Keratinocyte (primary cell): ENCODE data around the gene CAPZB. TPM values are rescaled to one million over a fixed set of nuclear protein-coding genes. Genes with fewer than 3 reads are reported as not detected.

Experiments
- DNase-seq: peaks from one replicate; pipeline ENCODE4 v3.0.0-alpha.2; 2011; ENCODE audit warnings: low read depth, missing footprints, low spot score
- FAIRE-seq: peaks from 2 replicates; lab custom pipeline; 2011; peaks lifted over from hg19 to GRCh38; lab: Jason Lieb, UNC
- H2AFZ ChIP-seq: 2 replicates; pipeline ENCODE4 v1.6.0; 2012; ENCODE audit warnings: low read length, control low read depth, inconsistent platforms; ENCODE audit not compliant: control insufficient read depth
- H3K27ac ChIP-seq: 2 replicates; pipeline ENCODE4 v1.5.1; 2011; ENCODE audit warnings: low read length; ENCODE audit not compliant: control insufficient read depth, insufficient read depth
- H3K27me3 ChIP-seq: 3 replicates; pipeline ENCODE4 v1.6.0; 2011; ENCODE audit warnings: low read length; ENCODE audit not compliant: control insufficient read depth, insufficient read depth; ENCODE audit errors: extremely low read depth
- H3K36me3 ChIP-seq, 2 experiments: 2 replicates in 1 of 2; 3 replicates in 1 of 2; pipeline ENCODE4 v1.5.1; 2011; ENCODE audit warnings: low read length in 2 of 2, mild to moderate bottlenecking in 1 of 2; ENCODE audit not compliant: control insufficient read depth in 2 of 2, insufficient read depth in 2 of 2; ENCODE audit errors: extremely low read depth in 1 of 2
- H3K4me1 ChIP-seq: 3 replicates; pipeline ENCODE4 v1.5.1; 2011; ENCODE audit warnings: low read length; ENCODE audit not compliant: control insufficient read depth, insufficient read depth; ENCODE audit errors: extremely low read depth
- H3K4me2 ChIP-seq: 3 replicates; pipeline ENCODE4 v1.6.0; 2011; ENCODE audit warnings: low read depth, low read length; ENCODE audit not compliant: control insufficient read depth, insufficient read depth; ENCODE audit errors: extremely low read depth
- H3K4me3 ChIP-seq, 3 experiments: fragments of 200-600 bp in 1 of 3; sonication (generic) in 1 of 3; 2 replicates in 2 of 3; 3 replicates in 1 of 3; pipeline ENCODE4 v1.5.1; 2011 to 2016; ENCODE audit warnings: low read length in 3 of 3, mild to moderate bottlenecking in 3 of 3, control low read depth in 2 of 3, inconsistent platforms in 1 of 3, low read depth in 1 of 3, mixed read lengths in 1 of 3, mixed run types in 1 of 3, moderate library complexity in 1 of 3; ENCODE audit not compliant: control insufficient read depth in 2 of 3, insufficient read depth in 2 of 3; ENCODE audit errors: extremely low read depth in 1 of 3
- H3K79me2 ChIP-seq: 2 replicates; pipeline ENCODE4 v1.6.0; 2012; ENCODE audit warnings: low read length; ENCODE audit not compliant: control insufficient read depth, insufficient read depth
- H3K9ac ChIP-seq: 3 replicates; pipeline ENCODE4 v1.6.0; 2011; ENCODE audit warnings: low read length; ENCODE audit not compliant: control insufficient read depth, insufficient read depth; ENCODE audit errors: extremely low read depth
- H3K9me1 ChIP-seq: 3 replicates; pipeline ENCODE4 v1.6.0; 2011; ENCODE audit warnings: low read length; ENCODE audit not compliant: control insufficient read depth, insufficient read depth; ENCODE audit errors: extremely low read depth
- H3K9me3 ChIP-seq: 2 replicates; pipeline ENCODE4 v1.5.1; 2012; ENCODE audit warnings: low read depth, low read length; ENCODE audit not compliant: control insufficient read depth
- H4K20me1 ChIP-seq: 3 replicates; pipeline ENCODE4 v1.6.0; 2011; ENCODE audit warnings: low read length; ENCODE audit not compliant: control insufficient read depth, insufficient read depth; ENCODE audit errors: extremely low read depth
- EZH2 ChIP-seq: IDR thresholded peaks from one replicate; pipeline ENCODE4 v1.6.1; 2012; ENCODE audit warnings: inconsistent platforms, mild to moderate bottlenecking, low read length, moderate library complexity
- dilution Hi-C: fragments of 300-500 bp; cut with MboI; formaldehyde crosslinking; loops from one replicate; pipeline ENCODE4 v1.7.0; 2020; ENCODE audit warnings: low sequenced_read_pairs; ENCODE audit not compliant: extremely low pct_ligation_motif_present
- polyA plus RNA-seq, 5 experiments: library from polyadenylated mRNA; depleted of rRNA in 3 of 5; stranded (reverse) in 3 of 5; stranded (forward) in 1 of 5; unstranded in 1 of 5; fragments of >200 nt; gene quantifications; 1 replicate in 1 of 5; 2 replicates in 3 of 5; 3 replicates in 1 of 5; pipeline versions ENCODE4 v1.2.1 to v1.2.3, GENCODE V29; 2011 to 2012; ENCODE audit warnings: missing spikeins in 2 of 5, low read depth in 1 of 5, low replicate concordance in 1 of 5
- TF ChIP-seq, protein P1 (sequence below), 3 experiments: IDR thresholded peaks in 1 of 3; conservative IDR thresholded peaks in 1 of 3; optimal IDR thresholded peaks in 1 of 3; 2 replicates in 2 of 3; 3 replicates in 1 of 3; pipeline versions ENCODE3 to v1.5.1; 2011; ENCODE audit warnings: low read length in 3 of 3, mild to moderate bottlenecking in 3 of 3, moderate library complexity in 2 of 3, control low read depth in 1 of 3, inconsistent platforms in 1 of 3; ENCODE audit not compliant: insufficient read depth in 2 of 3; ENCODE audit errors: extremely low read depth in 1 of 3

Gene CAPZB
- polyA plus RNA-seq, 1 donor (not counting 4 experiments of a cell fraction or from before 2014, with no cell fraction given): 193 TPM

DNA sequence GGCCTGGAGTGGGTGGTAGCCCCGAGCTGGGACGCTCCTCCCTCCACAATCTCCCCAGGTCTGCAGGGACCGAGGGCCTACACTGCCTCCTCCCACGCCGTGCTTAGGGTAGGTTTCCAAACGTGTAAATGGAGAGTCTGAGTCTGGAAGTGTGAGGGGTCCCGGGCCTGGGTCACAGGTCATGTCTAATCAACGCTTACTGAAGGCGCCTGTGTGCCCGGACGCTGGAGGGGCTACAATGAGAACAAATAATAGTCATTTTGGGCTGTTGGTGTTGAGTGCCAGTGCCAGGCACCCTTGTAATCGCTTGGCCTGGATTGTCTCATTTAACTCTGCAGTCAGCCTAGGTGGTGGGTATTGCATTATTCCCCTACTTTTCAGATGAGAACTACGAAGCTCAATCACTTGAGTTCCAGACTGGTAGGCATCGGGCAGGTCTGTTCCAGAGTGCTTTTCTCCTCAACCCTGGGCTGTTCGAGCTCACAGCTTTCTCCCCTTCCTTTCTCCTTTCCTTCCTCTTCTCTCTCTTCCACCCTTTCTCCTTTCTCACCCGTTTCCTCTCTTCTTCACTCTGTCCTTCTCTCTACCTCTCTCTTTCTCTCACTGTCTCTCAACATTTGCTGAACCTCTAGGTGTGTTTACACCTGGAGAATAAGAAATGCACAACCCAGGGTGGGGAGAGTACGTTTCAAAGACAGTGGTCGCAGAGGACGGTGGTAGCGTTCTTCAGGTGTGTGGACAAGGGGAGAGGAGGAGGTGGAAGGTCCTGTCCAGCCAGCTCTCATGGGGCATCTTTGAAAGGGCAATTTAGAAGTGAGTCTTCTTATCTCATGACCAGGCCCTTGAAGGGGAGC lies 172.3 kb downstream of the CAPZB start:
- peaks cover 42% of the 10 kb centered on the region for H3K4me1 ChIP-seq
- no peak for DNase-seq
- no peaks in the 10 kb centered on the region for H3K27me3 ChIP-seq
- no peaks in the 10 kb centered on the region for H3K9me1 ChIP-seq
- dilution Hi-C loops: no loop called here
- H3K9ac ChIP-seq: peak overlapping the region; percentile 85
- H4K20me1 ChIP-seq: no peaks in the 10 kb centered on the region
- peak overlapping the region; percentile 65 to 87 (median 74) for H3K4me3 ChIP-seq
- FAIRE-seq: no peak
- peak overlapping the region; percentile 66 for H3K27ac ChIP-seq
- peaks cover 3 to 5% of the 10 kb centered on the region in 2 experiments for H3K36me3 ChIP-seq
- TF ChIP-seq, protein P1, sequence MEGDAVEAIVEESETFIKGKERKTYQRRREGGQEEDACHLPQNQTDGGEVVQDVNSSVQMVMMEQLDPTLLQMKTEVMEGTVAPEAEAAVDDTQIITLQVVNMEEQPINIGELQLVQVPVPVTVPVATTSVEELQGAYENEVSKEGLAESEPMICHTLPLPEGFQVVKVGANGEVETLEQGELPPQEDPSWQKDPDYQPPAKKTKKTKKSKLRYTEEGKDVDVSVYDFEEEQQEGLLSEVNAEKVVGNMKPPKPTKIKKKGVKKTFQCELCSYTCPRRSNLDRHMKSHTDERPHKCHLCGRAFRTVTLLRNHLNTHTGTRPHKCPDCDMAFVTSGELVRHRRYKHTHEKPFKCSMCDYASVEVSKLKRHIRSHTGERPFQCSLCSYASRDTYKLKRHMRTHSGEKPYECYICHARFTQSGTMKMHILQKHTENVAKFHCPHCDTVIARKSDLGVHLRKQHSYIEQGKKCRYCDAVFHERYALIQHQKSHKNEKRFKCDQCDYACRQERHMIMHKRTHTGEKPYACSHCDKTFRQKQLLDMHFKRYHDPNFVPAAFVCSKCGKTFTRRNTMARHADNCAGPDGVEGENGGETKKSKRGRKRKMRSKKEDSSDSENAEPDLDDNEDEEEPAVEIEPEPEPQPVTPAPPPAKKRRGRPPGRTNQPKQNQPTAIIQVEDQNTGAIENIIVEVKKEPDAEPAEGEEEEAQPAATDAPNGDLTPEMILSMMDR (optimal IDR thresholded peaks at IDR 0.05 in 1 of 3, IDR thresholded peaks at IDR 0.05 in 1 of 3, conservative IDR thresholded peaks at IDR 0.05 in 1 of 3; ENCODE audit: extremely low read depth in 1 of 3, insufficient read depth in 2 of 3, low read length in 3 of 3): no peak
- no peak for TF ChIP-seq EZH2
- no peak overlapping the region for H2AFZ ChIP-seq
- no peaks in the 10 kb centered on the region for H3K9me3 ChIP-seq
- peak overlapping the region; percentile 59 for H3K4me2 ChIP-seq
- peaks cover 14% of the 10 kb centered on the region for H3K79me2 ChIP-seq

DNA sequence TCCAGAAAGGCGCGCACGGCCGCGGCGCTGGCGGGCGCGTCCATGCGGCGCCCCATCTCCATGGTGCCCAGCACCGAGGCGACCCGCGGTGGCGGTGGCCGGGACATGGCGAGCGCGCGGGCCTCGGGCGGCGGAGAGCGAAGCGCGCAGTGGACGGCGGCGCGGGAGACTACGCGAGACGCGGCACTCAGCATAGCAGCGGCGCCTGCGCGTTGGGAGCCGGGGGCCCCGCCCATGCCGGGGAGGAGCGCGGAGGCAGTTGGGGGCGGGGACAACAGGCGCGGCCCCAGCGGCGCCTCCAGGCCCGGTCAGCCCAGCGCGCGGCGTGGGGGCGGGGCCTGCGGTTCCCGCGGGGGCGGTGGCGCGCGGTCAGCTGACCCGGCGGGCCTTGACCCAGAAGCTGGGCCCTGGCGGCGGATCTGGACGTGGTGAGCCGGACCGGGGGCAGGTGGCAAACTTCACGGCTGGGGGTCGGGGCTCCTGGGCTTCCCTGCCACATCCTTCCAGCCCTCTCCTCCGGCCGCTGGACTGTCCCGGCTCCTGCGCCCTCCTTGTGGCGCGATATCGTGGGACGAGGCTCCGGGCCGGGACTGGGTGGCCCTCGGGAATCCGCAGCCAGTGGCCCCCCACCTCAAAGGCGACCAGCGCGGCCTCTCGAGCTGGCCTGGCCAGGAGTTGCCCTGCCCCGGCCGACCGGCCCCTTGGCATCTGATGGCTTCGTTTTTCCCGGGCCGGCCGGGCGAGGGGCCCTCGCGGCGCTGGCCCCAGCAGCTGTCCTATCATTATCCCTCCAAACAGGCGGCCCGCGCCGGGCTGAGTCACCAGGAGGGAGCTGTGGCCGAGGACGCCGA lies 173.2 kb downstream of the CAPZB start, which contains the start of the genes AKR7A2 and SLC66A1:
AKR7A2 (minus strand) TSS at position 214 of the 851 bp plus-strand sequence; CDS start at position 194, 20 bp downstream.
SLC66A1 (plus strand) TSS at position 396 of the 851 bp plus-strand sequence. CDS start 5,352 bp downstream, outside the sequence.
- TF ChIP-seq EZH2: no peak
- TF ChIP-seq, protein P1 (optimal IDR thresholded peaks at IDR 0.05 in 1 of 3, IDR thresholded peaks at IDR 0.05 in 1 of 3, conservative IDR thresholded peaks at IDR 0.05 in 1 of 3; ENCODE audit: extremely low read depth in 1 of 3, insufficient read depth in 2 of 3, low read length in 3 of 3): no peak
- Histone ChIP-seq H3K9me1 (no peaks in the 10 kb centered on the region), H3K27ac (peak within 1 kb of the TSS; percentile 66), H3K79me2 (peaks cover 14% of the 10 kb centered on the region), H3K27me3 (no peaks in the 10 kb centered on the region), H3K4me1 (peaks cover 42% of the 10 kb centered on the region), H4K20me1 (no peaks in the 10 kb centered on the region), H3K9ac (peak within 1 kb of the TSS; percentile 85), H3K36me3 (peaks cover 7 to 14% of the 10 kb centered on the region in 2 experiments), H3K9me3 (no peaks in the 10 kb centered on the region), H3K4me2 (peak within 1 kb of the TSS; percentile 98), H3K4me3 (peak within 1 kb of the TSS; percentile 74 to 87 (median 82)), H2AFZ (peak within 1 kb of the TSS; percentile 88)
- FAIRE-seq: no peak
- dilution Hi-C loops: no loop called here
- peak; percentile 38 for DNase-seq
